ENCODE measurements around the gene NKRF.

The NKRF gene

DNA sequence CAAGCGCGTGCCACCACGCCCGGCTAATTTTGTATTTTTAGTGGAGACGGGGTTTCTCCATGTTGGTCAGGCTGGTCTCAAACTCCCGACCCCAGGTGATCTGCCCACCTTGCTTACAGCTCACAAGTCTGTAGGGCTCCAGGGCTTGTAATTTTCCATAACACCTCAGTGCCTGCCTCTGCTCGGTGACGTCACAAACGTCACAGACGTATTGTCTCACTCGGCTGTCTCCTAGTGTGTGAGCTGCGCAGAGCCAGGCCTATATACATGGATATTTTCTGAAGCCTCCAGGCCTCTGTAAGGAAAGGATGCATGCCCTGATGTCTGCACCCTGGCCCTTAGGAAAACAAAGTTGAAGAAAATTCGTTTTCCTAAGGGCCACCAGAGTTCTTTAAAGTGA, 8.6 kb upstream of the NKRF start:
- no peak for DNase-seq (ENCODE audit: low spot score)

DNA sequence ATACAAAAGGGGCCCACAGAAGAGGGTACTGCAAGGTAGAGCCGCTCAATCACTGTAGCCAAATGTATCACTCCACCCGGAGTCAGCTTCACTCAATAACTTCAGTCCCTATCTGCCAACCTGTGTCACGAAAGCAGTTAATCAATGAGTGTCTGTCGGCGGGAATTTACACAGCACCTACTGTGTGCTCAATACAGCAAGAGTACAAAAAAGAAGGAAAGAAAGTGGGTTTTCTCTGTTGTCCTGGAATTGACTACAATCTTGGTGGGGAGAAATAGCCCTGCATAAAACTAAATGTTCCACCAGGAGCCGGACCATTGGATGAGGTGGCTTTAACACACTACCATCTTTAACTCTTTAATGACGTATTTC, 780 bp upstream of the NKRF start:
- no peak for DNase-seq (ENCODE audit: low spot score)

DNA sequence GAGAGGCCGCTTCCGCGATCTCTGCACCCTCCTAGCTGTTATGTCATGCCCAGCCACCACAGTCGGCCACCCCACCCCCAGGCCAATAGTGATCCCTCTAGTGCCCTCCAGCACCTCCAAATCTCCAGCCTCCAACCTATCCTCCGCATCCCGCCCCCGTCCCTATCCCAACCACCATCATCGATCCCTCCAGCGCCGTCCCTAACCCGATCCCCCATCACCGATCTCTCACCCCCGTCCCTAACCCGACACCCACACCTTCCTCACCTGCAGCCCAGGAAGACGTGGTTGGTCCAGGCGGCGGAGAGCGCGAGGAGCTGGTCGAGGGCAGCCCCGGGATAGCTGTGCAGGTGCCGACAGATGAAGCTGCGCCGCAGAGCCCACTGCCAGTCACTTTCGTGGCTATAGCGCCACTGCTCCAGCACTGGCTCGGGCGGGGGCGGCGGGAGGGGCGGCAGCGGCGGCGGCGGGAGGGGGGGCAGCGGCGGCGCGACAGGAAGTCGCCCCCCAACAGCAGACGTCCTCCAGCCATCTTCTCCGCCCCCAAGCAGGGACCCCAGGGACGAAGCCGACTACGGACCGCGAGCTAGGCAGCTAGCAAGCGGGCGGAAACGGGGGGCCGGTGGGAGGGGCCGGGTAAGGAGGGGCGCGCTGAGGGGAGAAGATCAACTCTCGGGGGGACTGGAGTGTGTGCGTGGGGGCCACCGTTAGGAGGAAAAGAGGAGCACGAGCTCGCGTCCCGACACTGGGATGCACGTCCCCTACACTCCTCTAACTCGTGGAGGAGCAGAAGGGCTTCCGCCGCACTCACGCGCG, 552 bp downstream of the NKRF start:
- peak; percentile 0 for DNase-seq (ENCODE audit: low spot score)

DNA sequence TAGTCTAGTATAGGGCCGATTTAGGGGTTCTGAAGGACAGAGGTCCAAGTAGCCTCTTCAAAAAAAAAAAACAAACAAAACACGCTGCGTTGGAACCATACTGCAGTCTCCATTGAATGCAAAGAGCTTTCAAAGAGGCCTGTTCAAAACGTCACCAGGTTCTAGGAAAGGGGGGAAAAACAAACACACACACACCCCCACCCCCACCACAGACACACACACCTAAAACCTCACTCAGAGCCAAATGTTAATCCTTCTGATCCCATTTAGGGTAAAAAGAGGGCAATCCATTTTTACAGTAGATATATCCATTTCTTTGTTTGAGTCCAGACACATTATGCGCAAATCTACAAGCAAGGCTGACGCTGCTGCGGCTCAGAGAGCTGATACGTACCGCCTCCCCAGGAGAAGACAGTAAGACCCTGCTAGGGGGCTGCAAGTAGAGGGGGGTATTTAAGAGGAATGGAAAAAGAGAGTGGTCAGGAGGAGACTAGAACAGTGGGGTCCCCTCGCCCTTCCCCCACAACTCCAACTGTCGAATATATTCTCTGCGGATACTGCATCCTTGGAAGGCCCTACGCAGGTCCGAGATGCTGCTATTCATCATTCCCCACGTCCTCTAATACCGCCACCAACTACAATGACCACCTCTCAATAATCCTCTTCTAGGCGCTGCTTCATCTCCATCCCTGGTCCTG, 1.3 kb downstream of the NKRF start:
- DNase-seq (ENCODE audit: low spot score): no peak

DNA sequence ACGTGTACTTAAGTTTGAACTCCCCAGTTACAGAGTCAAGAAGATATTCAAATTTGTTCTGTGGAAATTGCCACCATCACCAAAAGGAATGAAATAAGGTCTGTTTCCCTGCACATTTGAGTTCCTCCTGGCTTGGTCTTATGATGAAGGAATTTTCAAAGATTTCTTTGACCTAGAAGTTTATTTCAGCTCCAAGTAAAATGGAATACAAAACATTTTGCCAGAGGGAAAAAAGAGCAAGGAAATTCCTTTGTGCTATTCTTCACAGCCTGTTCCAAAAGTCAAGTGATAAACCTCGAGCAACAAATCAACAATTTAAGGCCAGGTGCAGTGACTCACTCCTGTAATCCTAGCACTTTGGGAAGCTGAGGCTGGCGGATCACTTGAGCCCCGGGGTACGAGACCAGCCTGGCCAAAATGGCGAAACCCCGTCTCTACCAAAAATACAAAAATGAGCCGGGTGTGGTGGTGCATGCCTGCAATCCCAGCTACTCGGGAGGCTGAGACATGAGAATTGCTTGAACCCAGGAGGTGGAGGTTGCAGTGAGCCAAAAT, 3.4 kb downstream of the NKRF start:
- no peak for DNase-seq (ENCODE audit: low spot score)

DNA sequence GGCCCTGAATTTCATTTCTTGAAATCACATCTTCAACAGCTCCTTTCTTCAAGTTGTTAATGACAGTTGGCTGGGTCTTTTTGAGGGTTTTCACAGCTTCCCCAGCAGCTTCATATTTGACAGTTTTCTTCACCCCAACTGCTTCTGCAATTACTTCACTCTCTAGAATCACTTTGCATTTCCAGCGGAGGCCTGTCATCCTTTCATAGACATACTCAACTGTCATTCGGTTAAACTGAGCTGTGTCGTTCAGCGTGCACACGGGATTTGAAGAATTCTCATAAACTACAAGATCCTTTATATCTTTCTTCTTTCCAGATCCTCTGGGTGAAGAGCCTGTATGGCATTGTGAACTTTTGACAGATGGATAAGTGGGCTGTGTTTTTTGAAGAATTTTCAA, 16.4 kb downstream of the NKRF start:
- no peak for DNase-seq (ENCODE audit: low spot score)

DNA sequence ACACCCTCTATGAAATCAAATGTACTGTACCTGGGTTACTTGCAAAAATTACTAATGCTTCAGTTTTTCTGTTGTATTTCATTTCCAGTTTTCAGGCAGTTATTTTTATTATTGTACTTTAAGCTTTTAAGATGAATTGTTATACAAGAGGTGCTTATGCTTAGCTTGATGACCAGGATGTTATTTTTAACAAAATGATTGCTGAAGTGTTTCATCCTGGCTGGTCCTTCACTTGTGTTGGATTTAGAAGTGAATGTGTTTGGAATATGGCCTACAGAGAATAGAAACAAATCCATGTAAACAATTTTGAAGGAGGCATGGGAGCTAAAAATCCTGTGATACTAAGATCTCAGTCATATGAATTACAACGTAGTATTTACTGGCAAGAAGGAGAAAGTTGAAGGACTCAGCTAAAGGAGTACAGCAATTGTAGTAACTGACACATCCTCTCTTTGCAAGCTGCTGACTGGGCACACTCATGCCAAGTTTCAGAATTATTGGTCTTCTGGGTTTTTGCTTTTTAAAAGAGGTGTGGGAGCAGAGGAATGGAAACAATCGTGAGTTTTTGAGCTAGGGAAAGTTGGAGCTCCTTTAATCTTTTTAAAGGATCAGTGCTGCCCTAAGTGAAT, 22.7 kb downstream of the NKRF start:
- DNase-seq (ENCODE audit: low spot score): no peak

DNA sequence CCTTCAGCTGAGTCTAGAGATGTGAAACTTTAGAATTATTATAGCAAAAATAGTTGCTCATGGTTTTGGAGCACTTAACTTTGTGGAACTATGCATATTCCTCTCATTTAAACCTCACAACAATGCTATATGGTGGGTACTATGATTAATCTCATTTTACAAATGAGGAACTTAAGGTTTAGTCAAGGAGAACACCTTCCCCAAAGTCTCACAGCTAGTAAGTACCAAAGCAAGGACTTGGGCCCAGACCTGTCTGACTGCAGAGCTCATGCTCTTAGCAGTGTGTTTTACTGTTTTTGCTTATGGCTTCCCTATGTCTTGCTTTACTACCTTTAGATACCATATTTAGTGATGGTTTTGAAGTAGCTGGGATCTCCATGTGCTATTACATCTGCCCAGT, 26.8 kb downstream of the NKRF start:
- DNase-seq (ENCODE audit: low spot score): no peak

DNA sequence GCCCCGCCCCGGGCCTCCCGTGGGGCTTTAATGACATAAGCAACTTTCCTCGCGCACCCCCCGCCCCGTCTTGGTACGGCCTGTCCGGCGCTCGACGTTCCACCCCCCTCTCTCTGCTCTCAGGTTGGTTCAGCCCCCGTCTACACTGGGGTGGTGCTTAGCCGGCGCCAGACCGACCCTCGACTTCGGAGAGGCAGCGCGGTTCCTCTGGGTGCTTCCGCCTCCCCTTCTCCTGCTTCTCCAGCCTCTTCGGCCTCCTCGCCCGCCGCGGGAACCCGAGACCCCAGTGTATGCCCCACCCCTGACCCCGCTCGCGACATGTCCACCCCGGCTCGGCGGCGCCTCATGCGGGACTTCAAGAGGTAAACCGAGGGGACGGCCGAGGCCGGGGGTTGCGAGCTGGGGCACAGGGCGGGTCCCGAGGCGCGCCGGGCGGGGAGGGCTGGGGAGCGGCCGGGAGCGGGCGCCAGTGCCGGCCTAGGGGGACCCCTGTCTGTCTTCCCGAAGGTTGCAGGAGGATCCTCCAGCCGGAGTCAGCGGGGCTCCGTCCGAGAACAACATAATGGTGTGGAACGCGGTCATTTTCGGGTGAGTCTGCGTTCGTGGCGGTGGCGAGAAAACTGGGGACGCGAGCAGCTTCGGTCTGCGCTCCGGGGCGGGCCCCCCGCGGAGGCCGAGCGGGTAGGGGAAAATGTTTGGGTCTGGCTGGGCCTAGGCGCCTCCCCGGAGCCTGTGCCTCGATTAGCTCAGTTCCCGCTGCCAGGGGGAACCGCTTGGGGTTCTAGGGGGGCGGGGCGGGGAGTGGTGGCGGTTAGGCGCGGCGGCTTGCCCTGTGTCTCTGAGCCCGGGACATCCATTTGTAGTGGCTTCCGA, 31.6 kb downstream of the NKRF start, which contains the start of gene UBE2A:
UBE2A (plus strand) TSS at position 170 of the 873 bp plus-strand sequence; CDS start at position 319, 149 bp downstream.
- peak; percentile 84 for DNase-seq (ENCODE audit: low spot score)

DNA sequence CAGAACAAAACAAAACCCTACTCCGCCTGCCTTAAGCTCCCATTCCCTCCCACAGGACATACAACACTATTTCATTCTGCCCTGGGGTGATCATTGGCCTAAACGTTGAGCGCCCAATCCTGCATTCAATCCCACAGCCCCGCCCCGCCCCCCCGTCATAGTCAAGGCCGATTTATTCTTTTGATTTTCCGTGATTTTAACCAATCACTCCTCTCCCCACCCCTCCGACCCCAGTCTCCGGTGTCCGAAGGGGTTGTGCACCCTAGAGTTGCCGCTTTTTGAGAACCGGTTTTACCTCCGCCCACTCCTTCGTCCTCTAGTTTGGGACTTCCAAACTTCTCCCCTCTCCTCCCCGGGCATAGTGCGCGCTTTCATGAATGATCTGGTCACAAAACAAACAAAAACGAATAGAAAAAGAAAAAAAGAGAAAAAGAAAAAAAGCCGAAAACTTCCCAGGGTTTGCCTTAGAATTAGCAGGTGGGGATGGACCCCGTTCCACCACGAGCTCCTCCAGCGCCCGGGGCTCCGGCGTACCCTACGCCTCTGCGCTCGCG, 32.3 kb downstream of the NKRF start:
- DNase-seq (ENCODE audit: low spot score): no peak

DNA sequence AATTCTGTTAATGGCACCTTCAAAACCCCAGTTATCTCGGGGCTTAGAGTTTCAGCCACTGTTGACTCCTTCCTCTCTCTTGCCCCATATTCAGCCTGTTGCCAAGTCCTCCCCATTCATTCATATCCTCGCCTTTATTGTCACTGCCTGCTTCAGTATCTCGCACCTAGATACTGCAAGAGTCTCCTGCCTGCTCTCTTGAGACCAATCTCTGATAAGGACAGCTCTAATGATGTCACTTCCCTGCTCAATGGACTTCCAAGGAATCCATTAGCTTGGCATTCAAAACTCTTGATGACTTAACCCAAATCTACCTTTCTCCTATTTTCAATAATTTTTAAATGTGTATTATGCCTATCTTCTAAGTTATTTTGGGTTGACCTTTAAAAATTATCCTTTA, 33.0 kb downstream of the NKRF start:
- DNase-seq (ENCODE audit: low spot score): no peak

DNA sequence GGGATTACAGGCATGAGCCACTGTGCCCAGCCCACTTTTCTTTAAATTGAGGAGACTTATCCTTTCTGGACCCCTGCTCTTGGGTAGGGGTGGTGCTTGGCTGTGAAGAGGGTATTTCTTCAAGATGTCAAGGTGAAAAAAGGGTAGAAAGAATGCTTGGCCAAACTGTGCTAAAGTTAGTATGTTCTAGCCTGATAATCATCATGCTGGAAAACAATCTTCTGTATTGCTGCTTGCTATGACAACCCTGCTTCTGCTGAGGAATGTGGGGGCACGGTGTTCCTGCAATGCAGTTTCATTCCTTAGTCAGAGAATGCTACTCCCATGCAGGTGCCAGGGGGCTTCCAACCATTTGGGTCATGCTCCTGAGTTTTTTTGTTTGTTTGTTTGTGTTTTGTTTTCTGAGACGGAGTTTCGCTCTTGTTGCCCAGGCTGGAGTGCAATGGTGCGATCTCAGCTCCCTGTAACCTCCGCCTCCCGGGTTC, 35.8 kb downstream of the NKRF start:
- DNase-seq (ENCODE audit: low spot score): no peak

DNA sequence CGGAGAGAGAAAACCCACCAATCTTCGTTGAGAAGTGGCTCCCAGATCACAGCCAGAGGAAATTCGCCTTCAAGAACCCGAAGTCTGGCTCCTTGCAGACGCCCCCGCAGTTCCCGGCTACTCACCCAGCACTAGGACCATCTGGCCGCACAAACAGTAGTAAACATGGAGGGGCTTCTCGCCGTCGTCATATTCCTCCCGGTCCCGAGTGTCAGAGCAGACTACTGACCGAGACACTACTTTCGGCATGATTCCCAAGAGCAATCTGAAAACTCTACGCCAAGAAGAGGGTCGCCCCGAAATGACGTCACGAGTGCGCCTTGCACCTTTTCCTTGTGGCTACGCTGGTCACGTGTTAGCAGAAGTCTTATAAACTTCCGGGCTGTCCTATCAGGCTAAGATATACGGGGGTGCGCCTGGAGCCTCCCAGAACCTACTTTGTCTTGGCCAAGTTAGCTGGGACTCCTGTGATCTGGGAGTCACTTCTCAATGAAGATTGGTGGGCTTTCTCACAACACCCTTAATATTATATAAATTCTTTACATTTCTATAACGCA, 41.0 kb downstream of the NKRF start, which contains the start of gene STEEP1:
STEEP1 (minus strand) TSS at position 303 of the 557 bp plus-strand sequence; CDS start at position 249, 54 bp downstream.
- DNase-seq (ENCODE audit: low spot score): peak; percentile 82

DNA sequence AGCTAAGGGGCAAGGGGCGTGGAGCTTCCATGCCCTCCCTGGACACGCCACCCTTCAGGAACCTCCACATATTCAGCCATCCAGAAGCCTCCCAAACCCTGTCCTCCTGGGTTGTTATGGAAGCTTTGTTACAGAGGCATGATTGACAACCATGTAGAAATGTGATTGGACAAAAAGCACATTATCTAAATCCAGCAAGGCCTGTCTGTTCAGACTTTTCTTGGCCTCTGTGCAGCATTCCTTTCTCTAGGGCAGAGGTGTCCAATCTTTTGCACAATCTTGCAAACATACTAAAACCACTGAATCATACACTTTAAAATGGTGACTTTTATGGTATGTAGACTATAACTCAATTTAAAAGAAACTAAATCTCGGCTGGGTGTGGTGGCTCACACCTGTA, 53.7 kb downstream of the NKRF start:
- DNase-seq (ENCODE audit: low spot score): no peak

DNA sequence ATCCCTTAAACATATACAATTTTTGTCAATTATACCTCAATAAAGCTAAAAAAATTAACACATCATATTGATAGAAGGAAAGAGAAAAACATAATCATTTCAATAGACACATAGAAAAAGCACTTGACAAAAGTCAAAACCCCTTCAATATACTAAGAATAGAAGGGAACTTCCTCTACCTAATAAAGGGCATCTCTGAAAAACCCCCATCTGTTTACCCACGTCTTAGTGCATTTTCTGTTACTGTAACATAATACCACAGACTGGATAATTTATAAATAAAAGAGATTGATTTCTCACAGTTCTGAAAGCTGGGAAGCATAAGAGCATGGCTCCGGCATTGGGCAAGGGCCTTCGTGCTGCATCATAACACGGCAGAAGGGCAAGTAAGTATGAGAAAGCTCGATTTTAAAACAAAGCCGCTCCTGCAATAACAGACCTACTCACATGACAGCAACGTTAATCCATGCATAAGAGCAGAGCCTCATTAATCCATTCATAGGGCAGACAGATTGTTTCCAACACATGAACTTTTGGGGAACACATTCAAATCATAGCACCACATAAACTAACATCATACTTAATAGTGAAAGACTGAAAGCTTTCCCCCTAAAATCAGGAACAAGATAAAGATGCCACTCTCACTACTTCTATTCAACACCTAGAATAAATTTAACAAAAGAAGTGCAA, 56.8 kb downstream of the NKRF start:
- DNase-seq (ENCODE audit: low spot score): no peak

DNA sequence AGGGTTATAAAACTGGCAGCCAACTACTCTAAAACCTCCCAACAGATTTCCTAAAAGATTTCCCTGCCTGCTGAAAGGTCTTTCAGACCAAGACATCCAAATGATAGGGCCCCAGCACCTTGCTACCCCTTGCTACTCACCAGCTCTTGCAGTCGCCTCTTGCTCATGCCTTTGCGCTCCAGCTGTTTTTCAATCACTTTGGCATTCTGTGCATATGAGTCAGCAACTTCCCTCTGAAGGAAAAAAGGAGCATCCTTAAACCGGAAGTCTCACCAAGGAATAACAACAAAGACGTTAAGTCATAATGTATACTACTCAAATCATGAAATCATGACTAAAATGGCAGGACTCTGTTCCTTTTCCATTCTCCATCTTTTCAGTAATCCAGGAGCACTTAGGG, 65.0 kb downstream of the NKRF start:
- no peak for DNase-seq (ENCODE audit: low spot score)

DNA sequence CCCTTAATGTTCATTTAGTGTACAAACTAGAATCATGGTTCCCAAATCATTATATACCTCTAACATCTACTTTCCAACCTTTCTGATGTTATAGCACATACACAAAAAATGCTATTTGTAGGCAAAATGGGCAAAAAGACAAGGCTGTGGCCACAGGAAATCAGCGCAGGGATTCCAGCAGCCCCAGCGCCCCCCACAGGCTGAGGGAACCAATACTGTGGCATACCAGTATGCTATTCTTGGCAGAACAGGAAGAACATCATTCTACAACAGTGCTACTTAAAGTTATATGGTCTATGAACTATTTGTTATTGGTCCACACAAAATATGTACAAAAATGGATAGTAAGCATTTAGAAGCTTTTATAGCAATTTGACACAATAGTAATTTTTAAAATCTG, 66.4 kb downstream of the NKRF start:
- DNase-seq (ENCODE audit: low spot score): no peak

Data from LoVo (cell line).